Stimulated activated CD4-positive, alpha-beta T cell treated with anti-CD3 and anti-CD28 coated beads, Interleukin-12 subunit alpha, Interleukin-12 subunit beta, amount 100 ng/mL, for 24 hours (primary cell): ENCODE data around the gene PAX6.

Source experiments
- DNase-seq, 2 experiments: peaks; one replicate each; pipeline ENCODE4 v3.0.0-alpha.2; 2020; ENCODE audit warnings: low read depth in 2 of 2

PAX6 gene

DNA sequence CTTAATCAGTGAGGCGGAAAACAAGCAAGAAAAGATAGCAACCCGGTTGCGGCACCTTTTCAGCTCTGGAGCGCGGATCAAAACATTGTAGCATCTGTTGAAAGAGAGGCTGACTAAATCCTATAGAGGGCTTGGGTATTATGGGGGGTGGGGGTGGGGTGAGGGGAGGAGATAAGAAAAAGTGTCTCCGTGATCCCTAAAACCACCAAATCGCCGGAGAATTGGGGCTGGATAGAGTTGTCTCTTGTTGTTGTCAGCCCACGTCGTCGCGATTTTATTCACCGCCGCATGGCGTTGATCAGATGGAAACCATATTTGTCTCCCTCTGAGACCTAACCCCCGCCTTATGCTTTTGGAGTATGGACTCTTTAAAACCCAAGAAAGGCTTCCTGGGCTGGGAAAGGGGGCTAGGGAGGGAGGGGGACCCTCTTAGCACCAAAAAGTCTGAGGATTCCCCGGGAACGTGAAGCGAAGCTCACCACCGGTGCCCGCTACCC lies 13.0 kb downstream of the PAX6 start:
- DNase-seq, result no peak

DNA sequence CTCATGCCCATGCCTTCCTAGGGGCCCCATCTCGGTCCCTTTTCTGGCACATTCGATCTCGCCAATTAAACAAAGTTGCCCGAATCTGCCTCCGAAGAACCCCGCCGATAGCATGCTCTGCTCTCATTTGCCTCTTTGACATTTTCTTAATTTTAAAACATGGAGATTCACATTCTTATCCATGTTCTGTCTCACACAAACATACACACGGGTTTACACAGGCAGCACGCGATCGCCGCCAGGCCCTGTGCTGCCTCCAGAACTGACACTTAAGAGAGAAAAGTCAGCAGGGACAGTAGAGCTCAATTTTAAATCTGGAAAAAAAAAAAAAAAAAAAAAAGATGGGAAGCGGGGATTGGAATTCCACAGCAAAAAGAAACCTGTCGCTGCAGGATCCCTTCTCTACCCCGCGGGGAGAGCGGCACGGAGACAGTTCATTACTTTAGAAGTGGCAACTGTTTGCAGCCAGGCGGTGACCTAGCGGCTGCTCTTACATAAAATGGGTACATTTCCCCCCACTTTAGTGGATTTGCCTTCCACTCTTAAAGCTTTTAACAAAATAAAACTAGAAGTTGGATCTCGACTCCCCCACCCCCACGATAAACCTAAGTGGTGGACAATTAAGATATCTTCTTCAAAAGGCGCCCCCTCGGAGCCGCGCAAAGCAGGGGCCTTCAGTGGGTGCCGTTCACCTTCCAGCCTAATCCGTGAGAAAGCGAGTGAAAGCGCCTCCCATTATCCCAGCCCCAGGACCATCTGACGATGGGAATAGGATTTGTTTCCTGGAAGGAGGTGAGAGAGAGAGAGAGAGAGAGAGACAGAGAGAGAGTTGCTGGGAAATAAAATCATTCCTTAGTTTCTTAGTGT lies 13.7 kb downstream of the PAX6 start:
- DNase-seq, result no peak

DNA sequence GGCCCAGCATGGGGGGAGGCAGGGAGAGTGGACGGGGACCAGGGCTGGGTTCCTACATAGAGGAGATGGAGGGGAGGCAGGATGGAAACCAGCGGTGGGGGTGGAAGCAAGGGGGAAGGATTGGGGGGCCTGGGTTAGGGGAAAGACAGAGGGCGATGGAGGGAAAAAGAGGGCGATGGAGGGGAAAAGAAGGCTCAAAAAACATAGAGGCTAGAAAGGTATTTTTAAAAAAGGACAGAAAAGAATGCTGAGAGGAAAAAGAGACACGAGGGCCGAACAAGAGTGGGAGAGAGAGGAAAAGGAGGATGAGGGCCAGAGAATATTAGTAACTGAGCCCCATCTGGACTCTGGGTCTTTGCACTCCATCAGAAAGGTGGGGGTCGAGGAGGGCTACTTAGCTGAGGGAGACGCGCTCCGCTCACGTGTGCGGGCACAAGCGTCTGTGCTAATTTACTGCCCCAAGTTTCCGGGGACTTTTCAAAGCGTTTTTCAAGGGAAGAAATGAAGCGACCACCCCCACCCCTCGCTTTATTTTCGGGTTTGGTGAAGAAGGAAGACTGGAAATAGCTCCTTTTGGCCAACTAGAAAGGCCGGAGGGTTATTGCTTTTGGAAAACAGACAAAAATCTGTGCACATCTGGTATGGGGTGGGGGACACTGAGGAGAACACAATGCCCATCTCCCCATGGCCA lies 14.5 kb downstream of the PAX6 start:
- no peak for DNase-seq

DNA sequence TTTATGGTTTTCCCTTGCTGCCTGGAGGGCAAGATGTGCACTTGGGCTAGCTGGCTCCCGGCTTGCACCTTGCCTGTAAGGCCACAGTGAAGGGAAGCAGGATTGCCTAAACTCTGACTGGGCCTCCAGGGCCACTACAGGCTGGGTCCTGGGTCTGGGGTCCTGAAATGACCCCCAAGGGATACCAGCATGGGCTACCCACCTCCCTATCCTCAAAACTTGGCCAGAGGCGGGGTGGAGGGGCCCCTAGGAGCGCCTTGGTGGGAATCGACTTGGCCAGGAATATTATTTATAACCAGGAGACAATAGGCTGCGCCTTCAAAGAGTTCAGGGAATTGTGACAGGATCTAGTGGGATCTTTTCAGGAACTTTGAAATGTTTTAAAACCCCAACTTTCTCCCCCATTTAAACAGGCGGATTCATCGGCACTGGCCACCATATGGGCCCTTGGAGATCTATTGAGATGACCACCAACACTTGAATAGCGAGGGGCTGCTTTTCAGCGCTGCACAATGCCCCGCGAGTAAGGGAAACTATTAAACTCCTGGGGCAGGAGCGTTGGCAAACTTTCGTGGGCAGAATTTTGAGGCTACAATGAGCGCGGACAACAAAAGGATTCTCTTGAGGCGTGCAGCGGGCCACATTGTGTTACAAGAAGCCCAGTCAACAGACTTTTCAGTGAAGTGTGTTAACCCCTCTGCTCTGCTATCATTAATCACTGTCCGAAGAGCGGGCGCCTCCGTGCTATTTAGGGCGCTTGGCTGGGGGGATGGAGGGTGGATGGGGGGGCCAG lies 15.2 kb downstream of the PAX6 start:
- no peak for DNase-seq

DNA sequence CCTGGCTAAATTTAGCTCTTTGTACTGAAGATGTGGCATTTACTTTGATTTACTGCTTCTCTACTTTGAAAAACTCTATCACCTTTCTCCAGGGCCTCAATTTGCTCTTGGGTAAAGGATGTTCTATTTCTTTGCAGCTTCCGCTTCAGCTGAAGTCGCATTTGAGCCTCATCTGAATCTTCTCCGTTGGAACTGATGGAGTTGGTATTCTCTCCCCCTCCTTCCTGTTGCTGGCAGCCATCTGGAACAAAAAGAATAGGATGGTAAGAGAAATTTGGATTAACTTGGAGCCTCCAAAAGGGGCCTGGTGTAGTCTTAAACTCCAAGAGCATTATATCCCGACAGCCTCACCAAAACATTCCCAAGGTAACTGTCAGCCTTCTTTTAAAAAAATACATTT lies 16.6 kb downstream of the PAX6 start:
- no peak for DNase-seq

DNA sequence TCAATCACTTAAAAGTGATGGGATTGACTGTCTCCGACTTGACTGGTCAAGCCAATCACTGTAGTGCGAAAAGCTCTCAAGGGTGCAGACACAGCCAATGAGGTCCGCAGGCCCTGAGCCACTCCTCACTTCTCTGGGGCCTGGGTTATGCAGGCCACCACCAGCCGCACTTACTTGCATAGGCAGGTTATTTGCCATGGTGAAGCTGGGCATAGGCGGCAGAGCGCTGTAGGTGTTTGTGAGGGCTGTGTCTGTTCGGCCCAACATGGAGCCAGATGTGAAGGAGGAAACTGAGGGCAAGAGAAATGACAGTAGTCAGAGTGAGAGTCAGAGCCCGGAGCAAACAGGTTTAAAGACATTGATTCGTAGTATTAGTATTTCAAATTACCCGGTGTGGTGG lies 17.9 kb downstream of the PAX6 start:
- no peak for DNase-seq

DNA sequence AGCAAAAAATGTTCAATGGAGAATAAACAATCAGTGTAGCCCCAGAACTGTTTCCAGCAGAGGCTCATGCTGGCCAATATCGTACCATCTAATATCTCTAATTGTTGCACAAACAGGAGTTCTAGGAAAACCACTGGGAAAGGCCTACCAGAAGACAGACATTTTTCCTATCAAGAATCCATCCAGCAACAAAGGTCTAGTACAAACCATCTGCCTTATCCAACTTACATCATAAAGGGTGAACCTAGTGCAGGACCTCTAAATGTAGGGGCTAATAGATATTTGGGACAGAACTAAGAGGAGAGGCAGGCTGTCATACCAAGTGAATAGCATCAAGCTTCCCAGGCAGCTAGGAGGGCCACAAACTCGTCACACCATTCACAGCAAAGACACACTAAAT lies 18.7 kb downstream of the PAX6 start:
- DNase-seq, result no peak

DNA sequence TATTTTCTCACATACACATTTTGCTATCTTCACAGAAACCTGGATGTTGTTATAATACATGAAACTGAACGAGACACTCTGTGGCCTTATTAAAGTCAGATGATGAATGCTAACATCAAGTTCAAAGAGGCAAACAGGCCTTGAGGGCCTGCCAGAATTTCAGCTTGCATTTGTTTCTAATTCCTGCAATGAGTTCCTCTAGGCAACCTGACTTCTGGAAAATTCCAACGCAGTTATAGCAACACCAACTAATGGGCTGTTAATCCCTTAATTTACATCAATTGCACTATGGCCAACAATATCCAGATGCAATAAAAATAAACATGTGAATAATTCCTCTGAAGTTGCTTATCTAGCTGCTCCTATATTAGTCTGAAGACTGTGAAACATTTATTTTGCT lies 19.1 kb downstream of the PAX6 start:
- DNase-seq, result no peak

DNA sequence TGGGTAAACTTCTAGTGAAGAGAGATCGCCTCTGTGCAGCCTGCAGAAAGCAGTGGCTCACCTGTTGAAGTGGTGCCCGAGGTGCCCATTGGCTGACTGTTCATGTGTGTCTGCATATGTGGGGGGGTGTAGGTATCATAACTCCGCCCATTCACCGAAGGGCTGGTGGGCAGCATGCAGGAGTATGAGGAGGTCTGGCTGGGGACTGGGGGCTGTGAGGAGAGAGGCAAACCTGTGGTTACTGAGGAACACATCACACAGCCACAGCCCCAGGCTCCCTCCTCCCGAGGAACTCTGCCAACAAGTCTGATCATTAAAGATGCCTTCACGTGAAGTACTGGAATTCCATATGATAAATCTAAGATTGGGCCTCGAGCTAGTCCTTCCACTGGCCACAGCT lies 20.5 kb downstream of the PAX6 start:
- DNase-seq, result no peak

DNA sequence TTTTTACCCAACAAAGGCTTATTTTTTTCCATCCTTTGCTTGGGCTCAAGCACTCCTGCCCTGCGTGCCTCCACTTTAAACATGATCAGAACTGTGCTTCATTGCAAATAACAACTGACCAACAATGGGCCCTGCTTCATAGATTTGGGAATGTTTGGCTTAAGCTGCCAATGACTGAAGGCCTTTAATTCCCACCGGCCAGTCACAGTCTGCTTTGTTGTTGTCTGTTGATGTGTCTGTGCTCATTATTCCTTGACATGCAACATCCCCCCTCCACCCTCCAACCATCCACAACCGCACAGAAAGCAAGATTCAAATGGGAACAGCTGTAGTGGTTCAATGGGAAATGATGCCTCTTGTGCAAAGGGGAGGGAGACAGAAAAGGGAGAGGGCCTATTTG lies 23.0 kb downstream of the PAX6 start:
- no peak for DNase-seq

DNA sequence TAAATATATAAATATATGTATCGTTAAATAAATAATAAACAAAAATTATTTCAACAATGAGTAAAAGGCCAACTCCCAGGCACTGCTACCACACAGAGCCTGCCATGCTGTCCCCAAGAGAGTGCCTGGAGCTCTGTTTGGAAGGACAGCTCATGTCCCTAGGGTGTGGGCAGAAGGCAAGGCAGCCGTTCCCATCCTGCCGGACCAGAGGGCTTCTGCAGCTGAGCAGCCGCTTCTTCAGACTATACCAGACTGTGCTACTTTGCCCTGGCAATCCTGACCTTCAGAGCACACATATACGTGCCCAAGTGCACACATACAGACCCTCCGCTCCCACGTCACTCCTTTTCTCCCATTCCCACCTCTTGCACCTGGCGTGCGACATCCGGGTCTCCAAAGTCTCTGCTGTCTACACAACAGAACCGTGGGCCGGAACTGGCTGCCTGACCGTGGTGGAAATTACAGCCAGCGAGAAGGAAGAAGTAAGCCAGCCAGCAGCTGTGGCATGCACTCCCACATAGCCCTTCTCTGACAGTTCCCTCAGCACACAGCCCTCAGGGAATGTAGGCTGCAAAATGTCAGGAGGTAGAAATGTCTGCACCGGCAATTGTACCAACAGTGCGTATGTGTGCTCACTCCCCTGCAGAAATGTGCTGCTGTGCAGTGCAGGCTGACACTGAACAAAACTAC lies 24.0 kb downstream of the PAX6 start:
- DNase-seq, result no peak

DNA sequence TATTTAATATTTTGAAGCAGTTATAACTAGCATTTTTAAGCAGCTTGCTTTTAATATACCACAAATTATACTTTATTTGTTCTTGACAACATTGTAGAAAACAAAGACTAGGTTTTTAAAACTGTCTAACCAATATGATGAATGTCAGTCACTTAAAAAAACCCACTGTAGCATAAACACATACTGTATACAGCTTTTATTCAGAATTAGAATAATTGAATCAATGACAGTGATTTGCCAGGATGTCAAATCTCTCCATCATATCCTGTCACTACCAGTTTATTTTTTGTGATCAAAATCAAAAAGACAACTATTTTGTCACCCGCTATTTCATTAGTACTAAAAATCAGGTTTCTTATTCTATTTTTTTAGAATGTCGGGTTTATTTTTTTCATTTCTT lies 26.5 kb downstream of the PAX6 start:
- DNase-seq, result no peak

DNA sequence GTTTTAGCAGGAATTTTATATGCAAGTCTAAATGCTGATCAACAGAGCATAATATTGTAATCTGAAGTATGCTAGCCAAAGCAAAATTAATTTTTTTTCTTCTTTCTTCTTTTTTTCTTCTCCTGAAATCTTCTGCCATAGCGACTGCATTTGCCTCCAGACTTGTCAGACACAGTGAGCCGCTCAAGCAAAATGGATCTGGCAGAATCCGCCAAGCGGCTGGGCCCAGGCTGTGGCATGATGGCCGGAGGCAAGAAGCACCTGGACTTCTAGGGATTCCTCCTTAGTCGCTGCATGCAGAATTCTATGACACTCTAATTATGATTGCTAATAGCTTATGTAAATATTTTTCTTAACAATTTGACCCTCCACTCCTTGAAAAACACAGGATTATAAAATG lies 27.9 kb downstream of the PAX6 start:
- no peak for DNase-seq

DNA sequence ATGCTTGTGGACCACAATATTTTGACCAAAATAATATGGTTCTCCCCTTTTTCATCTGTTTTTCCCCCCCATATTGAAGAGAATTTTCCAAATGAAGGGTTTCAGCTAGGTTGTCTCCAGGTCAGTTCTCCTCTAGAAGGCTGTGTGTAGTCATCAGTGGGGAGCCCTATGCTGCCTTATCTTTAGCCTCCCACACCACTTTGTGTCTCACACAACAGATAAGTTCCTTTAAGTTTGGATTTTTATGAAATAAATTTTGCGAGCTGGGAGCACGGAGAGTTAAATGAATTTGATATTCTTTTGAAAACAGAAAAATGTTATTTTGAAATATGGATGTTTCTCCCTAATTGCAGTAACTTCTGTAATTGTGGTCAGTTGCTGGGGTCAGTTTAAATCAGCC lies 28.9 kb downstream of the PAX6 start:
- DNase-seq, result no peak

DNA sequence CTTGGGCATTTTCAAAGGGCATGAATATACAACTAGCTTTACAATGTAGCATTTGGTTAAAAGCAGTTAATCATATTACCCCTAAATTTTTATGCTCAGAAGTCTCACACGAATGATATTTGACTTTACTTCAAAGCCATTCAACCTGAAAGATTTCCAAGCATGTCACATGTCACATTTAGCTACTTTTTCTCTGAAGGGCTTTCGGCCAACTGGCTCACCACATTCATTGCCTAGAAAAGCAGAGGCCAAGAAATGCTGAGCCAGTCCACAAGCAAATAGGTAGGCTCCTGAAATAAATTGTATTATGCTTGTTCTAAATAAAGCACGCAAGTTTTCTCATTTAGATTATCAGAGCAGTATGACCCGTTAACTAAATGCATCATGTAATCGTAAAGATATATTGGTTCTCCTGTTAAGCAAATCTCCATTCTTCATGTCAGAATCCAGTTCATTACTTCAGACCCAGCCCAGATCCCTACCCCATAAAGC lies 30.6 kb downstream of the PAX6 start:
- DNase-seq, result no peak

DNA sequence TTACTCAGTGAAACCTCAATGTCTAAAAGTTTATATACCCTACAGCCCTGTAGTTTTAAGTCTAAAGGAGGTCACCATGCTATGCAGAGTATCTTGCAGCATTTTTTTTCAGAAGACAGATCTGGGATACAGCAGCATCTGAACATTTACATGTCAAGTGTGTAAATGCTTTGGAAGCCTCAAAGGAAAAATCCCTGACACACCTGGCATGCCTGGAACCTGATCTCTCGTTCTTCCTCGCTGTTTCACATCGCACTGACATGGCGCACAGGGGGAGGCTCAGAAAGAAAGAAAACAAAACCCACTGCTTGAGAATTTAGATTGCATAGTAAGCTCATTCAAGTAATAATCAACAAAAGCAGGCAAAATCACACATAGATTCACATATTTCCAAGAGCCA lies 31.0 kb downstream of the PAX6 start:
- DNase-seq, result no peak

DNA sequence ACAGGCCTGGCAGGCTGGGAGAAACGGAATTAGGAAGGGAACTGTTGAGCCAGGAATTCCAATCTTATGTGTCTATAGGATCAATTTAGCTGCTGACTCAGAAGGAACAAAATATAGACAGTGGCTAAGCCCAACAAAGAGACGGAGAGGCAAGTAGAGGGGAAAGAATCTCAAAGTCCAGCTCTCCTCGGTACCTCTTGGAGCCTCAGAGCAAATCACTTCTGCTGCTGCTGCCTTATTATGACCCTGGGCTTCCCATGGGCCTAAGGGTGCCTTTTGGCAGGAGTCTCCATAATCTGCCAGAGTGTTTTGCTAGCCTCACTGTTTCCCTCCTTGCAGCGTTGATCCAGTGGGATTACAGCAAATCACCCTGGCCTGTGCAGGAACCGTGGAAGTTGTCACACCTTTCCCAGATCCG lies 31.7 kb downstream of the PAX6 start:
- DNase-seq, result no peak

DNA sequence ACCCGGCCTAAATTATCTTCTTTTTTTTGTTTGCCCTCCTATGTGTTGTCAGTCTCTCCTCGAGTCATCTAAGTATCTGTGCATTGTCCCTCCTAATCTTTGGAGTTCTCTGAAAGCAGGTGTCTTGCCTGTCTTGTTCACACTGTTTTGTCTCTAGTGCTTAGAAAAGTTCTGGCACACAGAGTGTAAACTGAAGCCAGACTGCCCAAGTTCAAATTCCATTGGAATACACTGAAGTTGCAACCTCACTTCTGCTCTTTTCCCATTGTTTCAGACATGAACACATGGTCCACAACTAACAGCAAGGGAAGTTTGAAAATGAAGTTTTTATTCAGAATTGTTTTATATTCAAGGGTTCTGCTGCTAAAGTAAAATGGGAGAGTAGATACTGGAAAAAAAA lies 38.7 kb downstream of the PAX6 start:
- DNase-seq, result no peak

DNA sequence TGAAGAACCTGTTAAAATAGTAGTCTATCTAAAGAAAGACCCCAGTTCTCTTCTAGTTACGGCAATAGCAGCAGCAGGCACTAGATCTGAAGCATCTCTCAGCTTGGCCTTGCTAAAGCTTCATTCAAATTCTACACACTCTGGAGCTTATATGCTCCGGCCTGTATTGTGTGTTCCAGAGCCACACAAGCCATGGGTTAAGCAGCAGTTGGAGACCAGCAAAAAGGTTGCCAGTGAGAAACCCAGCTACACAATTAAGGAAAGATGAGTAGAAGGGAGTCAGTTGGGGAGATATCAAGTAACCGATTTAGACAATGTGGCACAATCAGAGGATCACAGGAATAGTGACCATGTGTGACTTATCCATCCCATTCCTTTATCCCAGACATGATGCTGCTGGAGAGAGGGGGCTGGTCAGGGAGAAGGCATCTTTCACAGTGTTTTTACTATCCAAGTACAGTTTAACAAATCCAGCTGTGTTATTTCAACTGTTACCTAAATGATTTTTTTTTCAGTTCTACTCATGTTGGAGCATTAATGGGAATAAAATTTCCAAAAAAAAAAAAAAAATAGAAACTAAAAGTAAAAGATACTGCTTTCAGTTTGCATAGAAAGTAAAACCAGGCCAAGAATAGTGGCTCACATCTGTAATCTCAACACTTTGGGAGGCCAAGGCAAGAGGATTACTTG lies 41.0 kb downstream of the PAX6 start:
- DNase-seq, result no peak

DNA sequence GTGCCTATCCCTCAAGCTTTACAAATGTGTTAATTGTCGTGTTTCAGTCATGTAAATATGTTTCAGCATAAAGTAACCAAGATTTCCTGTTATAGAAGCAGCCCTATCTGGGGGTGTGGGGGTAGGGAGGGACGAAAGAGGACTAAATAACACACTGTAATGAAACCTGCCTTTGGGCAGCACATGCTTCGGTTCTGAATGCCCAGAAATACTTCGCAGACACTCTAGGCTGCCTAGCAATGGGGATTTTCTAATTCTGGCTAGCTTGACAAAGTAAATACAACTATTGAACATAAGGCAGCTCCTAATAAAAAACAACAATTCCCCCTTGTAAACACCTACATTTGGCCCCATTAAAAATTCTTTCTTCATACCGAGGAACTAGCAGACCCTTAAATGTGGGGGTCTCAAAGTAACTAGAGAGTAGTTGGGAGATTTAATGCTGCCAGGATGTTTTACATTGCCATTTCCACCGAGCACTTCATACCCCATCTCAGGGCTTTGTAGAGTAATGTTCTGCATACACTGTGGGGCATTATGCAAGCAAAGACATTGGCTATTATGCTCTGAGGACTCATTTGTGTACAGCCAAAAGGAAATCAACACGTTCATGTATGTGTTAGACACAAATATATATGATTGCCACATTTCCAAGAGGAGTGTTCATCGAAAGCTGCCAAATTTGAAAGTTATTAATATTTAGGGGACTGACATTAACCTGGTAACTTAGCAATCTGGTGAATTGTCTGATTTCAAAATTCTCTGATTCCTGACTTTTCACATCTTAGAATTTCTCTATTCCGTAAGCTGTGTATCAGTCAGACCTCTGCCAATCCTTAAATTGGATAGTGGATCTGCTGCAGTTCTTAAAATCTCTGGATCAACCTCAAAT lies 42.1 kb downstream of the PAX6 start:
- DNase-seq, result no peak
